ENCODE measurements around the gene MT1E.
A peak's percentile ranks its signal among the peaks of the same experiment; 100 is the strongest.
"Not testable (repeated sequence)": the region's sequence is repeated elsewhere in the genome, so short reads cannot be mapped to it uniquely, and the experiment has no call there.

MT1E gene
- 0.12 to 2.4 (median 0.86) reads per million in 4 experiments for total RNA-seq

GRCh38 chr16:56625140-56625942, at the start of gene MT1E:
TSS of gene MT1E (plus strand) at chr16:56625781. CDS start at chr16:56625852, 71 bp downstream.
- DNase-seq: no peak

GRCh38 chr16:56576585-56577299, 48.8 kb upstream of the MT1E start:
- peak; percentile 80 for DNase-seq

- no peak for DNase-seq
These were observed 48.3 kb upstream of the MT1E start for GRCh38 chr16:56577300-56577625.

GRCh38 chr16:56580391-56581048, 45.1 kb upstream of the MT1E start:
- DNase-seq: no peak

GRCh38 chr16:56582911-56583310, 42.7 kb upstream of the MT1E start:
- DNase-seq: not testable (repeated sequence)

- no peak for DNase-seq
These were observed 42.0 kb upstream of the MT1E start for GRCh38 chr16:56583351-56584168.

- no peak for DNase-seq
These were observed 41.3 kb upstream of the MT1E start for GRCh38 chr16:56584276-56584675.

GRCh38 chr16:56588781-56589140, 36.8 kb upstream of the MT1E start:
- no peak for DNase-seq

GRCh38 chr16:56589141-56590039, 36.2 kb upstream of the MT1E start, which contains the start of gene MT3:
TSS of gene MT3 (plus strand) at chr16:56589528. CDS start at chr16:56589591, 63 bp downstream.
- DNase-seq: peak; percentile 12

- DNase-seq: no peak
These were observed 34.1 kb upstream of the MT1E start for GRCh38 chr16:56591377-56592060.

- DNase-seq: no peak
These were observed 31.8 kb upstream of the MT1E start for GRCh38 chr16:56593573-56594291.

GRCh38 chr16:56594292-56594619, 31.3 kb upstream of the MT1E start:
- DNase-seq: no peak

- DNase-seq: no peak
These were observed 25.1 kb upstream of the MT1E start for GRCh38 chr16:56600398-56600999.

- DNase-seq: no peak
These were observed 24.3 kb upstream of the MT1E start for GRCh38 chr16:56601325-56601724.

- no peak for DNase-seq
These were observed 22.0 kb upstream of the MT1E start for GRCh38 chr16:56603589-56603988.

- no peak for DNase-seq
These were observed 20.6 kb upstream of the MT1E start for GRCh38 chr16:56604966-56605365.

GRCh38 chr16:56605475-56605874, 20.1 kb upstream of the MT1E start:
- DNase-seq: no peak

- DNase-seq: no peak
These were observed 19.5 kb upstream of the MT1E start for GRCh38 chr16:56606071-56606475.

- no peak for DNase-seq
These were observed 19.0 kb upstream of the MT1E start for GRCh38 chr16:56606476-56607108.

Measured in effector CD8-positive, alpha-beta T cell (primary cell).